ENCODE results near the gene IL4. TPM values are rescaled to one million over a fixed set of nuclear protein-coding genes. Genes with fewer than 3 reads are reported as not detected.
"Not testable (repeated sequence)": the region's sequence is repeated elsewhere in the genome, so short reads cannot be mapped to it uniquely, and the experiment has no call there.

The IL4 gene
- total RNA-seq, 2 experiments from 2014 or later: not detected

DNA sequence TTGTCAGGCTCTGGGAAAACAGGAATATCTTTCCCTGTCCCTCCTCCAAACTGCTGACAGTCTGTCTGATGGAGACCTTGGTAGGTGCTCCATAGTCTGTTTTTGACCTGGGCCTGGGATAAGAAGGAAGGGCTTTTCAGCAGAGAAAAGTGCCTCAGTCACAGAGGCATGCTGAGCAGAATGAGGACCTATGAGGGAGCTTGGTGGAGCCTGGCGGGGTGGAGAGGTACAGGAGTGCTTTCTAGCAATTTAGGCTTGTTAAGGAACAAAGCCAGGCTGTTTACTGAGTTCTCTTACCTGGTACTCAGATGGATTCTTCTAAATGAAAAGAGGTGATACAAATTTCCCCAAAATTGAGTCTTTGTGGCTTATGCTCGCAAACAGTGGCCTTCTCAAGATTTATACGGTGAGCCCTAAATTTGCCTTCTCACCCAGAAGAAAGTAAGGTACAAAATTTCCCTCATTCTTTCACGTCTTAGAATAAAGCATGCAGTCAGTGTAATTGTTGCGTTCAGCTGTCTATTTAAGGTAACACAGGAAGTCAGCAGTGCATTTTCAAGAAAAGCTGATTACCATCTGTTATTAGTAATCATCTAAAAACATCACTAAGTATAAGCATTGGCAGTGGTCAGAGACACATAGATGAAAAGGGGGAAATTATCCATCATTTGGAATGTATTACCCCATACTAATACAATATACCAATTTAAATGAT lies 44.4 kb upstream of the IL4 start:
- H3K27ac Mint-ChIP-seq: peak overlapping the region; percentile 49
- Histone ChIP-seq H3K27me3 (ENCODE audit: control insufficient read depth in 1 of 2, insufficient read depth in 2 of 2, low read length in 2 of 2) (no peaks in the 10 kb centered on the region), H3K27ac (ENCODE audit: low read depth in 1 of 2, low read length in 2 of 2) (no peak overlapping the region), H3K36me3 (ENCODE audit: insufficient read depth, low read length) (peaks cover 7% of the 10 kb centered on the region), H3K4me1 (ENCODE audit: insufficient read depth, low read length) (peaks cover 3% of the 10 kb centered on the region), H3K4me3 (ENCODE audit: low read length) (no peak overlapping the region), H3K9me3 (ENCODE audit: control insufficient read depth in 1 of 2, insufficient read depth in 1 of 2, low read length in 2 of 2) (no peaks in the 10 kb centered on the region)
- no peak overlapping the region for H3K4me3 Mint-ChIP-seq
- CTCF ChIA-PET: interaction anchor here (1.2 kb wide), 1 partner anchor 10 kb away, joined by 3 read pairs; no protein-coding TSS in a partner anchor
- TF ChIP-seq, protein P1, sequence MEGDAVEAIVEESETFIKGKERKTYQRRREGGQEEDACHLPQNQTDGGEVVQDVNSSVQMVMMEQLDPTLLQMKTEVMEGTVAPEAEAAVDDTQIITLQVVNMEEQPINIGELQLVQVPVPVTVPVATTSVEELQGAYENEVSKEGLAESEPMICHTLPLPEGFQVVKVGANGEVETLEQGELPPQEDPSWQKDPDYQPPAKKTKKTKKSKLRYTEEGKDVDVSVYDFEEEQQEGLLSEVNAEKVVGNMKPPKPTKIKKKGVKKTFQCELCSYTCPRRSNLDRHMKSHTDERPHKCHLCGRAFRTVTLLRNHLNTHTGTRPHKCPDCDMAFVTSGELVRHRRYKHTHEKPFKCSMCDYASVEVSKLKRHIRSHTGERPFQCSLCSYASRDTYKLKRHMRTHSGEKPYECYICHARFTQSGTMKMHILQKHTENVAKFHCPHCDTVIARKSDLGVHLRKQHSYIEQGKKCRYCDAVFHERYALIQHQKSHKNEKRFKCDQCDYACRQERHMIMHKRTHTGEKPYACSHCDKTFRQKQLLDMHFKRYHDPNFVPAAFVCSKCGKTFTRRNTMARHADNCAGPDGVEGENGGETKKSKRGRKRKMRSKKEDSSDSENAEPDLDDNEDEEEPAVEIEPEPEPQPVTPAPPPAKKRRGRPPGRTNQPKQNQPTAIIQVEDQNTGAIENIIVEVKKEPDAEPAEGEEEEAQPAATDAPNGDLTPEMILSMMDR (IDR thresholded peaks at IDR 0.05): no peak
- POLR2A ChIA-PET: no interaction called here
- peaks cover 5% of the 10 kb centered on the region for H3K4me1 Mint-ChIP-seq (ENCODE audit: low read depth)
- H3K9me3 Mint-ChIP-seq: no peaks in the 10 kb centered on the region
- H3K27me3 Mint-ChIP-seq: no peaks in the 10 kb centered on the region
- ATAC-seq (ENCODE audit: poor library complexity): no peak
- H3K36me3 Mint-ChIP-seq (ENCODE audit: low read depth): peaks cover 65% of the 10 kb centered on the region
- DNase-seq: peak in 1 of 14 experiments; percentile 26
- intact Hi-C loops (cut with DNase I, micrococcal nuclease): no loop called here

DNA sequence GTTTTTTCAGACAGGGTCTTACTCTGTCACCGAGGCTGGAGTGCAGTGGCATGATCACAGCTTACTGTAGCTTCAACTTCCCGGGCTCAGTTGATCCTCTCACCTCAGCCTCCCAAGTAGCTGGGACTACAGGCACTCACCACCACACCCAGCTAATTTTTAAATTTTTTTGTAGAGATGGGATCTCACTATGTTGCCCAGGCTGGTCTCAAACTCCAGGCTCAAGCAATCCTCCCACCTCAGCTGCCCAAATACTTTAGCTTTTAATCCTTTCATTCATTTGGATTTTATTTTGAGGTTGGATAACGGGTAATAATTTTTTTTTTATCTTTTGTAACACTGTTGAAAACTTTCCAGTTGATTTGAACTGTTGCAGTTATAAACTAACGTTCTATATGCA lies 40.2 kb upstream of the IL4 start:
- peaks cover 20% of the 10 kb centered on the region for H3K36me3 ChIP-seq (ENCODE audit: insufficient read depth, low read length)
- H3K27ac ChIP-seq (ENCODE audit: low read depth in 1 of 2, low read length in 2 of 2); H3K27ac Mint-ChIP-seq; H3K4me1 ChIP-seq (ENCODE audit: insufficient read depth, low read length); DNase-seq; H3K27me3 ChIP-seq (ENCODE audit: control insufficient read depth in 1 of 2, insufficient read depth in 2 of 2, low read length in 2 of 2); H3K9me3 ChIP-seq (ENCODE audit: control insufficient read depth in 1 of 2, insufficient read depth in 1 of 2, low read length in 2 of 2); H3K4me3 ChIP-seq (ENCODE audit: low read length); H3K4me1 Mint-ChIP-seq (ENCODE audit: low read depth); H3K4me3 Mint-ChIP-seq; ATAC-seq (ENCODE audit: poor library complexity); H3K9me3 Mint-ChIP-seq; intact Hi-C loops (cut with DNase I, micrococcal nuclease); POLR2A ChIA-PET; H3K27me3 Mint-ChIP-seq; CTCF ChIA-PET: not testable (repeated sequence)
- H3K36me3 Mint-ChIP-seq (ENCODE audit: low read depth): peaks cover 76% of the 10 kb centered on the region

DNA sequence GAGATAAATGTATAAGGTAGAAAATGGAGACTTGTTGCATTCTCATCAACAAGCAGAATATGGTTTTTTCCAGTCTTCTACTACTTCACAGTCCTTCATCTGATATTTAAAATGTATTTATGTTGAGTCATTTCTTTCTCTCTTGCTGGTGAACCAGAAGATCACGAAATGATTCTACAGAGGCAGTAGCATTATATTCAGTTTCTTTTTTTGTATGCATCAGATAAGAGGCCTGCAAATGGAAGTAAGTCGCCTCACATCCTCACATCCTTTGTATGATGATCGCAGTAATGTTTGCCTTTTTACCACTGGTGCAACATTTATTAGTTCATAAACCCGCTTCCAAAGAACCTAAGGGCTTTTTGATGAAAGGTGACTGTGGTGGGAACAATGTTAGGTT lies 37.9 kb upstream of the IL4 start:
- Mint-ChIP-seq H3K36me3 (ENCODE audit: low read depth) (peaks cover 77% of the 10 kb centered on the region), H3K4me3 (no peak overlapping the region), H3K27me3 (no peaks in the 10 kb centered on the region), H3K4me1 (ENCODE audit: low read depth) (no peaks in the 10 kb centered on the region), H3K9me3 (no peaks in the 10 kb centered on the region), H3K27ac (no peak overlapping the region)
- ChIA-PET POLR2A (no interaction called here), CTCF (no interaction called here)
- Histone ChIP-seq H3K4me1 (ENCODE audit: insufficient read depth, low read length) (no peaks in the 10 kb centered on the region), H3K4me3 (ENCODE audit: low read length) (no peak overlapping the region), H3K36me3 (ENCODE audit: insufficient read depth, low read length) (peaks cover 36% of the 10 kb centered on the region), H3K27ac (ENCODE audit: low read depth in 1 of 2, low read length in 2 of 2) (no peak overlapping the region), H3K27me3 (ENCODE audit: control insufficient read depth in 1 of 2, insufficient read depth in 2 of 2, low read length in 2 of 2) (no peaks in the 10 kb centered on the region), H3K9me3 (ENCODE audit: control insufficient read depth in 1 of 2, insufficient read depth in 1 of 2, low read length in 2 of 2) (no peaks in the 10 kb centered on the region)
- intact Hi-C loops (cut with DNase I, micrococcal nuclease): no loop called here
- ATAC-seq (ENCODE audit: poor library complexity): no peak
- DNase-seq: no peak
- TF ChIP-seq, protein P1 (IDR thresholded peaks at IDR 0.05): no peak

DNA sequence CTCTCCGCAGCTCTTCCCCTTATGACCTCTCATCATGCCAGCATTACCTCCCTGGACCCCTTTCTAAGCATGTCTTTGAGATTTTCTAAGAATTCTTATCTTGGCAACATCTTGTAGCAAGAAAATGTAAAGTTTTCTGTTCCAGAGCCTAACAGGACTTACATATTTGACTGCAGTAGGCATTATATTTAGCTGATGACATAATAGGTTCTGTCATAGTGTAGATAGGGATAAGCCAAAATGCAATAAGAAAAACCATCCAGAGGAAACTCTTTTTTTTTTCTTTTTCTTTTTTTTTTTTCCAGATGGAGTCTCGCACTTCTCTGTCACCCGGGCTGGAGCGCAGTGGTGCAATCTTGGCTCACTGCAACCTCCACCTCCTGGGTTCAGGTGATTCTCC lies 36.5 kb upstream of the IL4 start:
- peaks cover 49% of the 10 kb centered on the region for H3K36me3 ChIP-seq (ENCODE audit: insufficient read depth, low read length)
- Mint-ChIP-seq H3K27ac (no peak overlapping the region), H3K9me3 (no peaks in the 10 kb centered on the region), H3K27me3 (no peaks in the 10 kb centered on the region), H3K36me3 (ENCODE audit: low read depth) (peaks cover 84% of the 10 kb centered on the region), H3K4me1 (ENCODE audit: low read depth) (no peaks in the 10 kb centered on the region), H3K4me3 (no peak overlapping the region)
- no peak overlapping the region for H3K4me3 ChIP-seq (ENCODE audit: low read length)
- no peak overlapping the region for H3K27ac ChIP-seq (ENCODE audit: low read depth in 1 of 2, low read length in 2 of 2)
- intact Hi-C loops (cut with DNase I, micrococcal nuclease): no loop called here
- POLR2A ChIA-PET: no interaction called here
- no peak for DNase-seq
- H3K9me3 ChIP-seq (ENCODE audit: control insufficient read depth in 1 of 2, insufficient read depth in 1 of 2, low read length in 2 of 2): no peaks in the 10 kb centered on the region
- no peaks in the 10 kb centered on the region for H3K4me1 ChIP-seq (ENCODE audit: insufficient read depth, low read length)
- no peaks in the 10 kb centered on the region for H3K27me3 ChIP-seq (ENCODE audit: control insufficient read depth in 1 of 2, insufficient read depth in 2 of 2, low read length in 2 of 2)
- TF ChIP-seq, protein P1 (IDR thresholded peaks at IDR 0.05): no peak
- ATAC-seq (ENCODE audit: poor library complexity): no peak
- CTCF ChIA-PET: no interaction called here
